ENCODE measurements around the gene MAN1A1.
"Not testable (repeated sequence)": the region's sequence is repeated elsewhere in the genome, so short reads cannot be mapped to it uniquely, and the experiment has no call there.

The MAN1A1 gene

DNA sequence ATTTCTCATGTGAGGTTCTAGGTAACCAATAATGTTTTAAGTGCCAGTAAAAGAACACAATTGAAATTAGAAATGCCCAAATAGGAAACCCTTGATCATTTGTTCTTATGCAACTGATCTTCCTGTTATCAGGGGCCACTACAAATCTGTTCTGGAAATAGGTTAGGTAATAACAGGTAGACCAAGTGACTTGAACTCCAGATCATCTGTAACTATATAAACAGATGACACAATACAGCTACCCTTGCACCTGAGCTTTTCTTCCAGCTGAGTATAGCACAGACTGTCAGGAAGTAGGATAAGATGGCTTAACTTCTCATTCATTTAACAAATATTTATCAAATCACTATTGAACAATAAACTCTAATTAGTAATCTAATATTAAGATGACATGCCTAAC, 52.5 kb downstream of the MAN1A1 start:
- DNase-seq, result no peak

DNA sequence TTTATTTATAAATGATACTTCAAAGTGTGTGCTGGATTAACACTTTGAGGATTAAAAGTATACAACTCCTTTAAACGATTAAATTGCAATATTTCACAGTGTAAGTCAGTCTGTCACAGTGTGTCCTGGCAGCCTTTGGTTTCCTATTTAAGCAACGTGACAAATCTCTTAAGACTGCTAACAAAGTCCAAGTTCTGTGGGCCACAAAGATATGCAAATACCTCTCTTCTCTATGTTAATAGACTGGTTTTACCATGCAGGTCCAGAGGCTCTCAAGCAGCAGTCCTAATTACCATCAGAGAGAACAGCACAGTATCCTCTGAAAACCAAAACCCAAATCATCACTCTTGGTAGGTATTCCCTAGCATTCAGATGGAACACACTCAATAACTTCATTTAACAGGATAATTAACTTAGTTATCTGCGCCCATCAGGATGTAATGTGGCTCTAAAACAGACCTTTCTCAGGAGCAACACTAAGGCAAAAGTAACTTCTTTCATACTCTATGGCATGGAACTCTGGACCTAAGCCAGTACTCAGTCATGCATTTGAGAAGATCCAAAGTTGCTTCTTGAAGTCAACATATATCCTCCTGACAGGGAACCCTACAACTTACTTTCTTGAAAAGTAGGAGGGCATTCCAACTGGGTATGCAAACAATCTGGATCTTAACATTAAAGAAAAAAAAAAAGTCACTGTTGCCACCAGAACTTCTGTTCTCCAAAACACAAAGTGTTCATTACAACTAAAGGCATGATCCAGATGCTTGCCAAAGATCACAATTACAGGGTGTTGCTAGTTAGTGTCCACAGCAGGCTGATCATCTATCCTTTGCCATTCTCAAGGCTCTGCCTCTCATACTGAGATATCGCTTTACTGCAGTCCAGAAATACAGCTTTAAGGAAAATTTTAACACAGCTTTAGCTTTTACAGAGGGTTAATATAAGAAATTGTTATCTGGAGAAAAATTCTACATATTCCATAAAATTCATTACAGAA, 53.2 kb downstream of the MAN1A1 start:
- no peak for DNase-seq

DNA sequence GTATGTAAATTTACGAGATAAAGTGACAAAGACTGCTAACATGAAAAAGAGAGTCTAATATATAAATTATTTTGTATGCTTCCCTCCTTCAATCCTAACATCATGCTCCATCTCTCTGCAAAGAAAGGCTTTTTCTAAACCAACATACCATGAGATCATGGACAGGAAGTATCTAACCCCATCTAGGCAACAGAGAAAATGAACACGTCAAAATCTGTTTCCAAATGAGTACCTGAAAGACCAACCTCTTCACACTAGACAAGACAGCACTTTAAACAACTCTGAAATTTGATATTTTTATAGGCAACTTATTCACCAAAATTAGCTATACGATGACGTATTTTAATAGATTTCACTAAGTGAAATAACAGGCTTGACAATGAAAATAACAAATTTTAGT, 54.6 kb downstream of the MAN1A1 start:
- DNase-seq, result peak; percentile 69

DNA sequence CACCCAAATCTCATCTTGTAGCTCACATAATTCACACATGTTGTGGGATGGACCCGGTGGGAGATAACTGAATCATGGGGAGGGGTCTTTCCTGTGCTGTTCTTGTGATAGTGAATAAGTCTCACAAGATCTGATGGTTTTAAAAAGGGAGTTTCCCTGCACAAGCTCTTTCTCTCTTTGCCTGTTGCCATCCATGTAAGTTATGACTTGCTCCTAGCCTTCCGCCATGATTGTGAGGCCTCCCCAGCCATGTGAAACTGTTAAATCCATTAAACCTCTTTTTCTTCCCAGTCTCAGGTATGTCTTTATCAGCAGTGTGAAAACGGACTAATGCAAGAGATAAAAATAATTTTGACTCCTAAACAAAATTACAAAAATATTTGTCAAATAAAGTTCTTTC, 58.5 kb downstream of the MAN1A1 start:
- not testable (repeated sequence) for DNase-seq

DNA sequence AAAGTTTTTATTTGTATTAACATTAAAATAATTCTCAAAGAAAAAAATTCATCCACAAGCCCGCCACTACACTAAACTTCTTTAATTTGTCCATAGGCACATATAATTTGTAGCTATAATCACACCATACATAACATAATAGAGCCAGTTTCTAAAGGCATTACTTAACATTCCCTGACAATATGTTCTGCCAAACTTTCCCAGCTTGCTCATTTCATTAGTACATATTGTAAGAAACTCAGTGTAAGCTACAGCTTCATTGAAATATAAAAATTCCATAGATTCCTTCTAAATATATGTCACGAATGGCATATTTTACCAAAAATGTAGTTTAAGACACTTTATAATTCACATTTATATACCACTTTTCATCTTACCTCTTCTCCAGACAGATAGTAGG, 59.3 kb downstream of the MAN1A1 start:
- DNase-seq, result no peak

DNA sequence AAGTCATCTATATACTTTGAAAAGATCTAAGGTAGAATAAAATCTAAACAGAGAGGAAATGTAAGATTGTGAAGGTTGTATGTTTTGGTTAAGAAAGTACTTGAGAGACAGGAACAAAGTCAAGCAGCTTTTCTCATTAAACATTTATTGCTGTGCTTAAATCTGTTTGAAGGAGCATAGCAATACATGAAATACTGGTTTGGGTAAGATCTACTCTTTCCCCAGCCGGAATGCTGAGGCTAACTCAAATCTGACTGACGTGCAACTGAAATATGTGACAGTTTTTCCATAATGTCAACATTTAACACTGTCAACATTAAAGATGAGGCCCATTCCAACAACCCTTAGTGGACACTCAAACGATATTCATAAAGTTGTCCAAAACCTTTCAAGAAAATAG, 59.9 kb downstream of the MAN1A1 start:
- DNase-seq, result no peak

DNA sequence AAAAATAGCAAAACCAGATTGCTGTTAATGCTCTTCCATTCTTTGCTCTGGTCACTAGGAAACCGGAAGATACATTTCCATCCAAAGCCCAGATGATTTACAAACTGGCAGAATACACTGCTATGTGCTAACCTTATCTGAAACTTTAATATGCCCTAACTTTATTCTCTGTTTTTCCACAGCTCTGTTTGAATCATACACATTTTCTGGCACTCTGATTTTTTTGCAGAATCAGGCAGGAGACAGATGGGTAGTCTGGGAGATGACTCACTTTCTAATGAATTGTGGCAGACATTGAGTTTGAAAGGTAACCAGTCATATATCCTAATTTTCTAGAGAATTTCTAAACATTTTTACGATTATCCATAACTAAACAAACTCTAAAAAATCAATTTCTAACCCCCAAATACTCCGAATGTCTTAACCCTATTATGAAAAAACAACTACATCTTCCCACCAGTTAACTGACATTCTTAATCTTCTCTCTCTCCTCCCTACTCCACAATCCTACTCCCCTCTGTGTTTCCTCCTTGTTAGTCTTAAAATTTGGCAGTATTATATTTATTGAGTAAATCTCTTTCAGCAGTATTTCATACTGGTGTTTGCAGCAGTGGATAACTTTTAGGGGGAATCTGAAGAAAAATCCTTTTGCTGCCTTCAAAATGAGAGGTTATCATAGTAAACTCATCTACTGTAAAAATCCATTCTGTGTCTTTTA, 63.5 kb downstream of the MAN1A1 start:
- no peak for DNase-seq

DNA sequence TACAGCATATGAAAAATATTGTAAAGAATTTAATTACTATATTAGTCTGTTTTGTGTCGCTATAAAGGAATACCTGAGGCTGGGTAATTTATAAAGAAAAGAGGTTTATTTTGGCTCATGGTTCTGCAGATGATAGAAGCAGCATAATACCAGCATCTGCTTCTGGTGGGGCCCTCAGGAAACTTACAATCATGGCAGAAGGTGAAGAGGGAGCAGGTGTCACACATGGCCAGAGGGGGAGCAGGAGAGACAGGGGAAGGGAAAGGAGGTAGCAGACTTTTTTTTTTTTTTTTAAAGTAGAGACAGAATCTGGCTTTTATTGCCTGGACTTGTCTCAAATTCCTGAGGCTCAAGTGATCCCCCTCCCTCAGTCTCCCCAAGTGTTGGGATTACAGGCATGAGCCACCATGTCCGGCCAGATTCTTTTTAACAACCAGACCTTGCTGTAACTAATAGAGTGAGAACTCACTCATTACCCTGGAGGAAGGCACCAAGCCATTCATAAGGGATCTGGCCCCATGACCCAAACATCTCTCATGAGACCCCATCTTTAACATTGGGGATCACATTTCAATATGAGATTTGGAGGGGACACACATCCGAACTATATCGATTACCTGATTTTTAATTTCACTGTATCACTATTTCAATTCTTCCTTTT, 64.6 kb downstream of the MAN1A1 start:
- peak; percentile 33 for DNase-seq

DNA sequence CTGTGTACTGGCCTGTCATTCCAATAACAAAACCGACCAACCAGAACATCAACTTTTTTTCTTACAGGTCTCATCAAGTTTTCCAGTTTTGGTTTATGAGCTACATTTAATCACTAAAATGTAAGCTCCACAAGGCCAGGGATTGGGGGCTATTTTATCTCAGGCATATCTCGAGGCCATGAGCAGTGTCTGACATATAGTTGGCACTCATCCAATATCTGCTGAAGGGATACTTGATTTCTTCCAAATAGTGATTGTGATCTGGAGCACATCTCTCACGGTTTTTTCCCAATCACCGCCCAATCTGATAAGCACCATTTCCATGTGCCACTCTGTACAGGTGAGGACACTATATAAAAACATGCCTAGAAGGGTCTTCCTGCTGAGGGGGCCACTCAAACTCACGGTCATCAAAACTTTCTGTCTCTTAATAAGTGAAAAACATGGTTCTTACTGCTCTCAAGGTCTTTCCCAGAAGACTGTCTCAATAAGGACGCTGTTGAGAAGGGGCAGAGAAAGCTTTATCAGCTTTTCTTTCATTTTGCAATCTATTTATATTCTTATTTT, 65.5 kb downstream of the MAN1A1 start:
- DNase-seq, result no peak

DNA sequence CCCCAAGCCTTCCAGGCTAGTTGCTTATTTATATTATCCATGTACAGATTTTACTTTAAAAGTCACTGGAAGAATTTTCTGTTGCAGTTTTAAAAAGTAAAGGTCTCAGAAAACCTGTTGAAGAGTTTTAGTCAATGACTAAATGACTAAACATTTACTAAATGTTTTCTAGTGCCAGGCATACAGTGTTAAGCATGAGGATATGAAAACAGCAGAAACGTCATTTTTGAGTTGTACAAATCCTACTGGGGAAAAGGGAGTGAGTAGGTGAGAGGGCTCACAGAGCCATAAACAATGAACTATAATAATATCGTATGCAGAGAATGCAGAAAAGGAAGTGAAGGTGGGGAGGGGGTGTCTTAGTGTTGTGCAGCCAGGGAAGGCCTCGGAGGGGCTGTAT, 66.3 kb downstream of the MAN1A1 start:
- no peak for DNase-seq

DNA sequence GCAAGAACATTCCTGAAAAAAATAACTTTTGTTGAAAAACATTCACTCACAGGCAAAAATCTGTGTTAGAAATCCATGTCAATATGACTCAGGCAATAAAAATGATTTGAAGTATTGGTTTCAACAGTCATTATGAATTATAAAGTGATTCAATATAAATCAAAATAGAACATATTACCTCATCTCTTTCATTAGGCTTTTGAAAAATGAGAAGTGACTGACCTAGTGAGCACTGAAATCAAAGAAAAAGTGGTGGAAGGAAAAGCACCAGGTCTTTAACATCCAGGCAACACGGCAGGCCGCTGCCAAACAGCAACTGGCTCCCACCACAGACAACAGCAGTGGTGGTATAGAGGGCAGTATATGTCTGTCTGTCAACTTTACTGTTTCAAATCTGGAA, 68.9 kb downstream of the MAN1A1 start:
- DNase-seq, result no peak

DNA sequence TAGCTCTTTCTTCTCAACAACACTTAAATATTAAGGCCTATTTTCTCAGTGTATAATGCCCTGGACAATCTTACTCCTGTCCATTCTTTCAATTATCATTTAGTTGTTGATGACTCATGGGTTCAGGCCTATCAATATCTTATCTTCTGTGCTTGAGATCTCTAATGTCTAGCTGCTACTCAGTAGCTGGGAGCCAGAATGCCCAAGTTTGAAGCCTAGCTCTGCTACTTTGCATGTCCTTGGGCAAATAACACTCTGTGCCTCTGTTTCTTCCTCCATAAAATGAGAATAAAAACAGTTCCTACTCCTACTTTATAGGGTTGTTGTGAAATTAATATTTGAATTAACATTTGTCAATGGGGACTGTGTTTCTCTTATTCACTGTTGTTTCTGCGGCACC, 69.5 kb downstream of the MAN1A1 start:
- no peak for DNase-seq

DNA sequence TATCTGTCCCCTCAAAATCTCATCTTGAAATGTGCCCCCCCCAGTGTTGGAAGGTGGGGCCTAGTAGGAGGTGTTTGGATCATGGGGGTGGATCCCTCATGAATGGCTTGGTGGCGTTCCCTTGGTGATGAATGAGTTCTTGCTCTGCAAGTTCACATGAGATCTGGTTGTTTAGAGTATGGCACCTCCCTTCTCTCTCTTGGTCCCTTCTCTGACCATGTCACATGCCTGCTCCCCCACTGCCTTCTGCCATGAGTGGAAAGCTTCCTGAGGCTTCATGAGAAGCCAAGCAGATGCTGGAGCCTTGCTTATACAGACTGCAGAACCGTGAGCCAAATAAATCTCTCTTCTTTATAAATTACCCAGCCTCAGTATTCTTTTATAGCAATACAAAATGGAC, 70.9 kb downstream of the MAN1A1 start:
- no peak for DNase-seq

DNA sequence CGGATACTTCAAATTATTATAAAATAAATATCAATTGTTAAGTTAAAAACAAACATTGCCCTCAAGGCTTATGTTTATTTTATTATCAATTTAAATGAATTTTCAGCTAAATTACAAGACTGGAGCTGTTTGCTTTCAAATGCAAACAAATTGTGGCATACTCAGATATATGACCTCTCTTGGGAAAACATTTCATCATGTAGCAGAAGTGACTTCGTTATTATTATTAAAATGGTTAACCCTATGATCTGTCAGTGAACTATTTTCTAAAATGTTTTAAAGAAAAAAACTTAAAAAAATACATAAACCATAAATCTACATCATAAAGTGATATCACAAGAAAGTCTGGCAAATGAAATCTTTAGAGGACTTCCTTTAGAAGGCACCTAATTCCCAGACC, 72.5 kb downstream of the MAN1A1 start:
- no peak for DNase-seq

DNA sequence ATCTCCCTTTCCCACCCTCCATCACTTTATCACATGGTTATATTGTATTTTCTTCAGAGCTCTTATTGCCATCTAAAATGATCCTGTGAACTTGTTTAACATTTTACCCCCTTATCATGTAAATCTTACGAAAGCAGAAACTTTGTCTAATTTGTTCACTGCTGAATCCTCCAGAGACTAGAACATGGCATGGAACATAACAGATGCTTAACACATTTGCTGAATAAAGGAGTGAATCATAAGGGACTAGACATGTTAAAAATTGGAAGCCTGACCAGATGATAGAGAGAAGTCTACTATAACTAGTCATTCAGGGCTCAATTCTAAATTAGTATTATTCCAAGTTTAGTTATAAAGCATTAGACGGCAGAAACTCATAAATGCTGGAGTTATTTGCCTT, 73.3 kb downstream of the MAN1A1 start:
- no peak for DNase-seq

DNA sequence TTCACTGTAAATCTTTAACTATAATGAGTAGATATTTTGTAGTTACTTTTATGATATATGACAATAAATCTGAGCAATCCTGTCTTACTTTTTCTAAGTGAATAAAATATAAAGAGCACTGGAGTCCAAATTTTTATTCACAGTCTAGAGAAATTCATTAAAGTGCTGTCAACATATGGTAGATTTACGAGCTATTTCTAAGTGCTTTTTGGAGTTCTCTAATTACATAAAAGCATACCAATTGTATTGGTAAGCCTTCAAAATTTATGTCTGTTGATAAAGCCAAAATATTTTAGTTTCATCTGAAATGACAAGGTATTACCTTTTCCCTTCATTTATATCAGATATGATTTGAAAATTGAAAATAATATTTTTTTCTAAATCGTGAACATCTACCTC, 75.4 kb downstream of the MAN1A1 start:
- no peak for DNase-seq

DNA sequence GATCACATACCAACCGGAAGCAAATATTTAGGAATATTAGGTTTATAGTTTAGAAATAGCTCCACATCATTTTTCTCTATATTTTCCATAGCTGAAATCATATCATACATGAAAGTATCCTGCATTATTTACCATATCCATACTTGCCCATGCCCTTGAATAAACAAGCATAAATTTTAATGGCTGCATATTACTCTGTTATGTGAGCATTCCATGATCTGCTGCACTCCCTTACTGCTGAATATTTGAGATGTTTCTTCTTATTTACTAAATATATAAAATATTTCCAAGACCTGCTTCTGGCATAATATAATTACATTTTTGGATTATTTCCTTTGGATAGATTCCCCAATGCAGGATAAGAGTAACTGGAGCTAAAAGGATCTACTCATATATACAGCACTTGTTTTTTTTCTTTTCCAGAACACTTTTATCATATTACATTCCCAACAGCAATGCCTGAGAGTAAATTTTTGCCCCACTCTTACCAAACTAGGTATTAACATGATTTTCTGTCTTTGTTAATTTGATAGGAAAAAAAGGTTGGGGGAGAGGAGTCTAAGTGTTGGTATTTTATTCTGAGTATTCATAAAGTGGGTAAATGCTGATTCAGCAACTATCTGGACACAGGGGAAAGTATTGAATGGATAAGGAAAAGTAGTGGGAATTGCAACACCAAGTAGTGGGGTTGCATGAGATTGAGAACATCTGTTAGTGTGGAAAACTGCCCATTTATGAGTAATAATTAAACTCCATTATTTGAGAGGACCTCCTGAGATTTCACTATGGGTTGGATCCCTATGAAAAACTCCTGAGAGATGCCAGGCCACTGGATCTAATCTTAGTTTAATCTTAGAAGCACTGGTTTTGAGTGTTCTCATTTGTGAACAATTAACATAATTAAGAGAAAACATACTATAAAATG, 76.0 kb downstream of the MAN1A1 start:
- no peak for DNase-seq

DNA sequence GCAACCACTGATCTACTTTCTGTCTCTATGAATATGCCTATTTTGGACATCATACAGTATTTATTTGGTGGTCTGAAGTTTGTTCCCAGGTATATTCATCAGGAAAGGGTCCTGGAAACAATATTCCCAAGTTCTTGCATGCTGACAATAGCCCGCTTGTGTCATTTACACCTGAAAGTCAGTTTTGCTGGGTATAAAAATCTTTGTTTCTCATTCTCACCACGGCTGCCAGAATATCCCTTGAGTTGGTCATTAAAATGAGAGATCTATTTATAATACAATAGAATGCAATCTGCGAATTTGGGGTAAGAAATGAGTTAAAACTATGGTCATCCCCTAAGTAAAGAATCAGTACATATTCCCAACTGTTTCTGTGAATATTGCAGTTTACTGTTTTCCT, 79.0 kb downstream of the MAN1A1 start:
- no peak for DNase-seq

DNA sequence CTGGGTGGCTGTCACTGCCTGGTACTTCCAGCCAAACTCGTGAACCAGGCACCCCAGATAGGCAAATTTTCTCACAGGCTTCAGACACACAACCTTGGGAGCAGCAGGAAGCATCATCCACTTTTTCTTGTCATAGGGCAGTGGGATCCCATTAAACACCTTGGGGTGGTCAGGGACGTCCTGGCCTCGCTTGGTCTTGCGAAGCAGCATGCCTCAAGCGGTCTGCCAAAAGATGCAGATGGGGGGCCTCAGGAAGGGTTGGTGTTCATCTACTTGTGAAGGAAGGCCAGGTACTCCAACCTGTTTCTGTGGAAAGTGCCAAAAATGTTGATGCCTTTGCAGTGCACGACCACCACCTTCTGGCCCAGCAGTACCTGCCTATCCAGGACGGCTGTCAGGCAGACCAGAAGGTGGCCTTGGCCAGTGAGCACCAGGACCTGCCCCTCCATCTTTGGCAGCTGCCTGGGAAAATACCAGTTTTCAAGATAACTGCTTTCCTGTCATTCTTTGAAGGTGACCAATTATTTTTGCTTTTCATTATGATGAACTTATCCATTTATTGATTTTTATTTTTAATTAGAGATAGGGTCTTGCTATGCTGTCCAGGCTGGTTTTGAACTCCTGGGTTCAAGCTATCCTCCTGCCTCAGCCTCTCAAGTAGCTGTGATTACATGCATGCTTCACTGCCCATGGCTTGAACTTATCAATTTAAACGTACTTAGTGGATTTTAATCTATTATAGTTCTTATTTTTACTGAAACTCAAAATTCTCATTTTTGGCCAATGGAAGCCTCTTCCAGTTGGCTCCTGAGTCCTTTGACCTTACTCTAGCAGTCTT, 80.1 kb downstream of the MAN1A1 start:
- no peak for DNase-seq

DNA sequence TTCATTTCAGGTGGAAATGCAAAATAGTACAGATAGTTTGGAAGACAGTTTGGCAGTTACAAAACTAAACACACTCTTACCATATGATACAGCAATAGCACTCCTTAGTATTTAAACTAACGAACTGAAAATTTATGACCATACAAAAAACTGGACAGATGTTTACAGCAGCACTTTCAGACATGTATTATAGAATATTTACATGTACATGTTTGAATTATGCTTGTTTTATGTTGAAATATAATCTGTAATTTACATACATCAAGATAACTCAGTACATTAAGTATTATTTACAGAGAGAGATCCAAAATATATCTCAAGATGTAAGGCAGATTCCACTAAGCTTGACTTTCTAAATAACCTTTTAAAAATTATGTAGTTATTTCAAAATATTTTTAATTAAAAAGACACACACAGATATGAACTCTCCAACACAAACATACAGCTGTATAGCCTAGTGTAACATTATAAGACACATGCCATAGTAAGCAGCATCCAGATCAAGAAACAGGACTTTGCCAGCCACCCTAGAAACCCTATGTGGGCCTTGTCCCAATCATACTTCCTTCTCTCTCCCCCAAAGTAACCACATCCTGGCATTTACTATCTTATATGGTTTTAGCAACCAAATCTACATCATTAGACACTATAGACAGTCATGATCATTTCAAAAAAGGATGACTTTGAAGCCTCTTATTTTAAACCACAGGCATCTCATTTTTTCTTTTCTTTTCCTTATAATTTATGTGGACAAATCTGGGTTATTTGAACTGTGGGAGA, 82.2 kb downstream of the MAN1A1 start:
- DNase-seq, result peak; percentile 21

All from activated CD4-positive, alpha-beta T cell treated with anti-CD3 and anti-CD28 coated beads, Interleukin-10, Interleukin-2, amounts not matched to agents 100 ng/mL and 50 ng/mL, durations not matched to agents 16 hours and 8 hours (primary cell).